ENCODE data around the gene CACNB4. TPM values are rescaled to one million over a fixed set of nuclear protein-coding genes. Genes with fewer than 3 reads are reported as not detected.

The CACNB4 gene
- total RNA-seq, 1 donor from 2014 or later = 5.1 TPM

- Mint-ChIP-seq H3K36me3 (ENCODE audit: unreplicated experiment) (no peaks in the 10 kb centered on the region), H3K27me3 (ENCODE audit: unreplicated experiment) (peaks cover 3% of the 10 kb centered on the region)
Measured at GRCh38 chr2:152064001-152064400, 34.8 kb downstream of the CACNB4 start.

GRCh38 chr2:152063325-152063924, 35.4 kb downstream of the CACNB4 start:
- DNase-seq = no peak
- Mint-ChIP-seq H3K27ac (ENCODE audit: unreplicated experiment) (no peak overlapping the region), H3K27me3 (ENCODE audit: unreplicated experiment) (peaks cover 3% of the 10 kb centered on the region), H3K4me3 (ENCODE audit: unreplicated experiment) (no peak overlapping the region), H3K4me1 (ENCODE audit: low read depth, unreplicated experiment) (peaks cover 8% of the 10 kb centered on the region), H3K36me3 (ENCODE audit: unreplicated experiment) (peaks cover 1% of the 10 kb centered on the region), H3K9me3 (ENCODE audit: unreplicated experiment) (peaks cover 3% of the 10 kb centered on the region)
- no peak for TF ChIP-seq CTCF (IDR thresholded peaks at IDR 0.05; ENCODE audit: partially characterized antibody, unreplicated experiment)

More at GRCh38 chr2:152064001-152064400, 34.8 kb downstream of the CACNB4 start:
- DNase-seq = no peak
- Mint-ChIP-seq H3K4me1 (ENCODE audit: low read depth, unreplicated experiment) (peaks cover 8% of the 10 kb centered on the region), H3K27ac (ENCODE audit: unreplicated experiment) (no peak overlapping the region), H3K9me3 (ENCODE audit: unreplicated experiment) (peaks cover 3% of the 10 kb centered on the region), H3K4me3 (ENCODE audit: unreplicated experiment) (no peak overlapping the region)
- no peak for TF ChIP-seq CTCF (IDR thresholded peaks at IDR 0.05; ENCODE audit: partially characterized antibody, unreplicated experiment)

- no peak for TF ChIP-seq CTCF (IDR thresholded peaks at IDR 0.05; ENCODE audit: partially characterized antibody, unreplicated experiment)
- Mint-ChIP-seq H3K27ac (ENCODE audit: unreplicated experiment) (no peak overlapping the region), H3K4me3 (ENCODE audit: unreplicated experiment) (peak overlapping the region; percentile 31), H3K4me1 (ENCODE audit: low read depth, unreplicated experiment) (peaks cover 8% of the 10 kb centered on the region), H3K9me3 (ENCODE audit: unreplicated experiment) (peaks cover 4% of the 10 kb centered on the region), H3K27me3 (ENCODE audit: unreplicated experiment) (peaks cover 5% of the 10 kb centered on the region), H3K36me3 (ENCODE audit: unreplicated experiment) (peaks cover 8% of the 10 kb centered on the region)
- no peak for DNase-seq
Measured at GRCh38 chr2:152062125-152063091, 36.4 kb downstream of the CACNB4 start.

GRCh38 chr2:152061383-152061782, 37.5 kb downstream of the CACNB4 start:
- Mint-ChIP-seq H3K4me3 (ENCODE audit: unreplicated experiment) (no peak overlapping the region), H3K4me1 (ENCODE audit: low read depth, unreplicated experiment) (peaks cover 8% of the 10 kb centered on the region), H3K36me3 (ENCODE audit: unreplicated experiment) (peaks cover 8% of the 10 kb centered on the region), H3K27ac (ENCODE audit: unreplicated experiment) (no peak overlapping the region), H3K9me3 (ENCODE audit: unreplicated experiment) (peaks cover 4% of the 10 kb centered on the region), H3K27me3 (ENCODE audit: unreplicated experiment) (peaks cover 5% of the 10 kb centered on the region)
- TF ChIP-seq CTCF (IDR thresholded peaks at IDR 0.05; ENCODE audit: partially characterized antibody, unreplicated experiment) = no peak
- DNase-seq = no peak

GRCh38 chr2:152058655-152059054, 40.2 kb downstream of the CACNB4 start:
- Mint-ChIP-seq H3K27ac (ENCODE audit: unreplicated experiment) (no peak overlapping the region), H3K4me1 (ENCODE audit: low read depth, unreplicated experiment) (peaks cover 8% of the 10 kb centered on the region), H3K27me3 (ENCODE audit: unreplicated experiment) (peaks cover 5% of the 10 kb centered on the region), H3K4me3 (ENCODE audit: unreplicated experiment) (no peak overlapping the region), H3K9me3 (ENCODE audit: unreplicated experiment) (peaks cover 4% of the 10 kb centered on the region), H3K36me3 (ENCODE audit: unreplicated experiment) (peaks cover 8% of the 10 kb centered on the region)
- DNase-seq = no peak
- TF ChIP-seq CTCF (IDR thresholded peaks at IDR 0.05; ENCODE audit: partially characterized antibody, unreplicated experiment) = no peak
